BE2C (cell line): ENCODE data around the gene MMP14.

Experiments
- DNase-seq: peaks from one replicate; pipeline ENCODE4 v3.0.0-alpha.2; 2020
- H3K27me3 ChIP-seq: fragments of 250-450 bp; sonication (Bioruptor Pico); 2 replicates; pipeline ENCODE4 v1.5.1; 2020; ENCODE audit warnings: mild to moderate bottlenecking
- H3K36me3 ChIP-seq: fragments of 250-450 bp; sonication (Bioruptor Pico); 2 replicates; pipeline ENCODE4 v1.5.1; 2020; ENCODE audit warnings: mild to moderate bottlenecking
- H3K4me1 ChIP-seq: fragments of 250-450 bp; sonication (Bioruptor Pico); 2 replicates; pipeline ENCODE4 v1.5.1; 2020
- H3K4me3 ChIP-seq: 2 replicates; pipeline ENCODE4 v1.5.1; 2011; ENCODE audit warnings: low read depth, low read length
- H3K9me3 ChIP-seq: fragments of 250-450 bp; sonication (Bioruptor Pico); 2 replicates; pipeline ENCODE4 v1.5.1; 2020
- CTCF ChIP-seq: IDR thresholded peaks from 2 replicates; pipeline ENCODE4 v1.5.1; 2012; ENCODE audit warnings: mild to moderate bottlenecking, low read depth, low read length

MMP14 gene

GRCh38 chr14:22812744-22813143 lies 23.6 kb upstream of the MMP14 start:
- peaks cover 18% of the 10 kb centered on the region for H3K27me3 ChIP-seq
- H3K36me3 ChIP-seq = no peaks in the 10 kb centered on the region
- no peak for DNase-seq
- H3K4me3 ChIP-seq = no peak overlapping the region
- no peaks in the 10 kb centered on the region for H3K9me3 ChIP-seq
- TF ChIP-seq CTCF = no peak
- no peaks in the 10 kb centered on the region for H3K4me1 ChIP-seq

- Histone ChIP-seq H3K36me3 (no peaks in the 10 kb centered on the region), H3K4me1 (no peaks in the 10 kb centered on the region), H3K9me3 (no peaks in the 10 kb centered on the region), H3K27me3 (peaks cover 18% of the 10 kb centered on the region), H3K4me3 (no peak overlapping the region)
- no peak for TF ChIP-seq CTCF
- no peak for DNase-seq
Observed at GRCh38 chr14:22813145-22813544, 23.2 kb upstream of the MMP14 start.

GRCh38 chr14:22814373-22814772 lies 22.0 kb upstream of the MMP14 start:
- H3K4me1 ChIP-seq = no peaks in the 10 kb centered on the region; the same call in 1 of the 2 replicates
- no peak for TF ChIP-seq CTCF
- peaks cover 18% of the 10 kb centered on the region for H3K27me3 ChIP-seq
- no peaks in the 10 kb centered on the region for H3K36me3 ChIP-seq
- H3K4me3 ChIP-seq = no peak overlapping the region
- DNase-seq = no peak
- H3K9me3 ChIP-seq = no peaks in the 10 kb centered on the region

GRCh38 chr14:22814941-22815713 lies 21.3 kb upstream of the MMP14 start, which contains the start of gene SLC7A7:
Gene SLC7A7 (minus strand): TSS chr14:22815435. CDS start chr14:22813398, 2,037 bp downstream.
- Histone ChIP-seq H3K36me3 (no peaks in the 10 kb centered on the region), H3K9me3 (no peaks in the 10 kb centered on the region), H3K27me3 (peaks cover 18% of the 10 kb centered on the region), H3K4me3 (no peak within 1 kb of the TSS), H3K4me1 (no peaks in the 10 kb centered on the region; the same call in 1 of the 2 replicates)
- TF ChIP-seq CTCF = no peak
- no peak for DNase-seq

GRCh38 chr14:22819151-22819988 lies 17.0 kb upstream of the MMP14 start:
- no peak for DNase-seq
- Histone ChIP-seq H3K27me3 (peaks cover 9% of the 10 kb centered on the region), H3K36me3 (no peaks in the 10 kb centered on the region), H3K9me3 (no peaks in the 10 kb centered on the region), H3K4me1 (no peaks in the 10 kb centered on the region; the same call in 1 of the 2 replicates), H3K4me3 (no peak overlapping the region)
- TF ChIP-seq CTCF = no peak
